HG03565 (cell line): ENCODE results near the gene XK.
"Not testable (repeated sequence)": the region's sequence is repeated elsewhere in the genome, so short reads cannot be mapped to it uniquely, and the experiment has no call there.

Source experiments
- ATAC-seq: cut with Tn5 transposase; IDR thresholded peaks from one replicate; pipeline ENCODE4 v1.9.1; 2021; ENCODE audit warnings: mild to moderate bottlenecking, moderate library complexity; ENCODE audit not compliant: unreplicated experiment

XK gene, protein sequence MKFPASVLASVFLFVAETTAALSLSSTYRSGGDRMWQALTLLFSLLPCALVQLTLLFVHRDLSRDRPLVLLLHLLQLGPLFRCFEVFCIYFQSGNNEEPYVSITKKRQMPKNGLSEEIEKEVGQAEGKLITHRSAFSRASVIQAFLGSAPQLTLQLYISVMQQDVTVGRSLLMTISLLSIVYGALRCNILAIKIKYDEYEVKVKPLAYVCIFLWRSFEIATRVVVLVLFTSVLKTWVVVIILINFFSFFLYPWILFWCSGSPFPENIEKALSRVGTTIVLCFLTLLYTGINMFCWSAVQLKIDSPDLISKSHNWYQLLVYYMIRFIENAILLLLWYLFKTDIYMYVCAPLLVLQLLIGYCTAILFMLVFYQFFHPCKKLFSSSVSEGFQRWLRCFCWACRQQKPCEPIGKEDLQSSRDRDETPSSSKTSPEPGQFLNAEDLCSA

DNA sequence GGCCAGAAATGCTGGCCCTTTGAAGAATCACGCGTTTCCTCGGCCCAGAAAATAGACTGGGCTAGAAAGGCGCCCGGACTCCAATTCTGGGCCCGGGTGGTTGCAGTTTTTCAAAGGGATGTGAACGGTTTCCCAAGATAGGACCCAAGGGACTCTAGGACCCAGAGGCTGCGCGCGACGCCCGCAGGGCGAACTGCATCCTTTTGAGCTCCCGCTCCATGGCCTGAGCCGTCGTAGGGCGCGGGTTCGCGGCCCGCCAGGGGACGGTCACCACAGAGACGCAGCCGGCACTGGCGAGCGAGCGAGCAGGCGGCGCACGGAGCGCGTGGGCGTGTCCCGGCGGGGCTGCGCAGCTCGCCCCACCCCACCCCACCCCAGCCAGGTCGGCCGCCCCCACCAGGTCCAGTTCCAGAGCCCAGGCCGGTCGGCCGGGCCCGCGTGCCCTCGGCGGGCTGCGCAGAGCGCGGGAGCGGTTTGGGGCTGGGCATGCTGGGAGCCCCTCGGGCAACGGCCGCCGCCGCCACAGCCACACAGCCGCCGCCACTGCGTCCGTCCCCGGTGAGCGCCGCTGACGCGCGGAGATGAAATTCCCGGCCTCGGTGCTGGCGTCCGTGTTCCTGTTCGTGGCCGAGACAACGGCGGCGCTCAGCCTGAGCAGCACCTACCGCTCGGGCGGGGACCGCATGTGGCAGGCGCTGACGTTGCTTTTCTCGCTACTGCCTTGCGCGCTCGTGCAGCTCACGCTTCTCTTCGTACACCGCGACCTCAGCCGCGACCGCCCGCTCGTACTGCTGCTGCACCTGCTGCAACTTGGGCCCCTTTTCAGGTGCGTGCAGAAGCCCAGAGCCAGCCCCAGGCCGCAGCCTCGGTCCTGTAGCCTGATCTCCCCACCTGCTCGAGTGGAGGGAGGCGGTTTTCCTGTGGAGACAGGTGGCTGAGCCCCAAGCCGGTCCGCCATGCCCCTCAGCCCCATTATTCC, at the start of gene XK:
TSS of gene XK (plus strand) at position 411 of the 979 bp plus-strand sequence. CDS start at position 582, 171 bp downstream.
- ATAC-seq = peak; percentile 75

DNA sequence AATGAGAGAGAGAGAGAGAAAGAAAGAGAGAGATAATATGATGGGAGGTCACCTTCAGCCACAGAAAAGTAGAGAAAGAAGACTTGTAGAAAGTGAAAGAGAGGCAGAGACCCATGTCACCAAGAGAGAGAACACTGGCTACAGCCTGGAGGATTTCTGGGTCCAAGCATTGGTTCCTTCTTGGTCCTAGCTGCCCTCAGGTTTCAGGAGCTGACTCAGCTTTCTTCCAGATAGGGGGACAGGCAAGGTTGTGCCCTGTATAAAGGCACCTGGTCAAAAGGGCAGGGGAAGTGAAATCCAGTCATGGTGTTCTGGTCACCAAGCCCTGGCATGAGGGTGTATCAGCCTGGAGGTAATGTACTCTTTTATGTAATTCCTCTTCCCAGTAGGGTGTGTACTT, 47.5 kb upstream of the XK start:
- no peak for ATAC-seq

DNA sequence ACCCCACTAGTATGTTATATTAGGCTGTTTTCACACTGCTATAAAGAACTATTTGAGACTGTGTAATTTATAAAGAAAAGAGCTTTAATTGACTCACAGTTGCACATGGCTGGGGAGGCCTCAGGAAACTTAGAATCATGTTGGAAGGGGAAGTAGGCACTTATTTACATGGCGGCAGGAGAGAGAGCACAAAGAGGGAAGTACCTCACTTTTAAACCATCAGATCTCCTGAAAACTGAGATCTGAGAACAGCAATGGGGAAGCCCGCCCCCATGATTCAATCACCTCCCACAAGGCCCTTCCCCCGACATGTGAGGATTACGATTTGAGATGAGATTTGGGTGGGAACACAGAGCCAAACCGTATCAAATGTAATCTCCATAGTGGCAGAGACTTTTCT, 45.4 kb upstream of the XK start:
- no peak for ATAC-seq

DNA sequence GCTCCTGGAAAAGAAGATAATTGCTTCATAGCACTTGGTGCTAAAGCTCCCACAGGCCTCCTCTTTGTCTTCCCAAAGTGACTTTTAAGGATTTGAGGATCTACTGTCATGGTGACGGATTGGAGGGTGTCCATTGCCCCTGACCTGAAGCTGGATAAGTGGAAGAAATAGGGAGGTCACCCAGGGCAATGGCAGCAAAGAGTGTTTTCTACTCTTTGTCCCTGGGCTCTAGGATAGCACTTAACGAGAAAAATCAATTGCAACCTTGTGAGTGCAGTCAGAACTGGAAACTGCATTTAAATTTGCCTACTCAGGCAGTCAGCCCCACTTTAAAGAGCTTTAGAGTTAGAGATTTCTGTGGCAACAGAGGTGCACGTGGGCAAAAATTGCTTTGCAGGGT, 43.7 kb upstream of the XK start:
- no peak for ATAC-seq

DNA sequence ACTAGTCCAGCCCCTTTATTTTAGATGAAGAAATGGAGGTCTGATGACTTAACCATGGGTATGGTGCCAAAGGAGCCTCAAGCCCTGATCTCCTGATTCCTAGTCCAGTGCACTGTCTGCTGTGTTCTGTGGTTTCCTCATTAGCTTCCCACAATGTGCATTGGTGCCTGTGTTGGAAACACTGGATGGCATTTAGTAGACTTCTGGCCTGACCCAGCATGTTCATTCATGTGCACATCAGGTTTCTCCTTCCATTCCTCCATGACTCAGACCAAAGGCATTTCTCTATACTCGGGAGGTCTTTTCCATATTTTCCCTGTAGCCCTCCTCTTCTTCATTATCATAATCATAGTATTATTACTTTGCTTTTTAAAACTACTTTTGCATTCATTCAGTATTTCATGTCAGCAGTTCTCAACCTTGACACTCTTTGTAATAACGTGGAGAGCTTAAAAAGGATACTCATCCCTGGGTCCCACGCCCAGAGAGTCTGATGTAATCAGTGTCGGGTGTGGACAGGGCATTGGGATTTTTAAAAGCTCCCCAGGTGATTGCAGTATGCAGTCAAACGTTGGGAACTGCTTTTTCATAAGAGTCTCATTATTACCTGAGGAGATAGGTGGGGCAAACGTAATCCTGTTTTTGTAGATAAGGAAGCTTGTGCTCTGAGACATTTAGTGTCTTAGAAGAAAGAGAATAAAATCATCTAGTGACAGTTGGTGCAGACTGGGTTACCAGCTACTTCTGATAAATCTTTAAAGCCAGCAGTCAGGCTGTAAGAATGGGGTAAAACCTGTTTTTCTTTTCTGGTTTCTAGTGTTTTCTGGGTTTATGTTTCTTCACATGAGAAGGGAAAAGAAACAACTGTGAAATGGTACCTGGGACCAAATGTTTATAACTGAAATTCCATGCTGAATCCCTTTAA, 40.9 kb upstream of the XK start:
- no peak for ATAC-seq

DNA sequence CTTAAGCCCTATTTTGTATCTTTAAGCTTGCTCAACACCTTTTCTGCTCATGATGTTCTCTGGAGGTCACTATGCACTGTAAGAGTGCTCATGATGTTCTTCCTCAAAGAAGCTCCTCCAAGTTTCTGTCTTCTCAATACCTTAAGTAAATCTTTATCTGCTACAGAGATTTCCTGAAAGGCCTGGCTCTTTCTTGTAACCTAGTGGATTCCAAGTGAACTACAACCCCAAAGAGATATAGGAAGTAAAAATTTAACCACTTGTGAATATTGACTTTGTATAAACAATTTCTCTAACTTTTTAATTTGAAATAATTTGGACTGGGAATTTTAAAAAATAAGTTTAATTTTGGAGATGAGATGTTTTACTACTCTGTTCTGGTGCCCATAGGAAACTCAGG, 39.3 kb upstream of the XK start:
- ATAC-seq = no peak

DNA sequence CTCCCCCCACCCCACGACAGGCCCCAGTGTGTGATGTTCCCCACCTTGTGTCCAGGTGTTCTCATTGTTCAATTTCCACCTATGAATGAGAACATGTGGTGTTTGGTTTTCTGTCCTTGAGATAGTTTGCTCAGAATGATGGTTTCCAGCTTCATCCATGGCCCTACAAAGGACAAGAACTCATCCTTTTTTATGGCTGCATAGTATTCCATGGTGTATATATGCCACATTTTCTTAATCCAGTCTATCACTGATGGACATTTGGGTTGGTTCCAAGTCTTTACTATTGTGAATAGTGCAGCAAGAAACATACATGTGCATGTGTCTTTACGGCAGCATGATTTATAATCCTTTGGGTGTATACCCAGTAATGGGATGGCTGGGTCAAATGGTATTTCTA, 34.7 kb upstream of the XK start:
- ATAC-seq = not testable (repeated sequence)

DNA sequence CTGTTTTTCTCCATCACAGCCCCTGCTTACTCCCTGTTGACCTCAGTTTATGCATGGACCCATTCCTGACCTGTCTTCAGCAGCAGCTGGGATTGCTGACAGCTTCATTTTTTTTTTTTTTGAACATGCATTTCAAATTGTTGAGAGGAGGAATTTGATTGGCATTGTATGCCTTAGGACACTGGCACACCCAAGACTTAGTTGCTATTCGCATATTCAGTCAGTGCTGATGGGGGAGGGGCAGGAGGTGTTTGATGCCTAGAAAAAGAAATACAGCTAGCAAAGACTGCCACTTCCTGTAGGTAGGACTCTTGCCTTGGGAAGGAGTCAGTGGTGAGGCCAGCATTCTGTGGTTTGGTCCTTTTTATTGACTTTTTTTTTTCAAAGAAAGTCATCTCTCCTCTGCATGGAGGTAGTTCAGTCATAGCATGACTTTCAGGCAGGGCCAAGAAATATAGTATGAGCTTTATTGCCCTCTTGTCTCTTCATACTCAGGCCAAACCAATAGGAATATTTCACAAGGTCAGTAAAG, 33.6 kb upstream of the XK start:
- ATAC-seq = no peak

DNA sequence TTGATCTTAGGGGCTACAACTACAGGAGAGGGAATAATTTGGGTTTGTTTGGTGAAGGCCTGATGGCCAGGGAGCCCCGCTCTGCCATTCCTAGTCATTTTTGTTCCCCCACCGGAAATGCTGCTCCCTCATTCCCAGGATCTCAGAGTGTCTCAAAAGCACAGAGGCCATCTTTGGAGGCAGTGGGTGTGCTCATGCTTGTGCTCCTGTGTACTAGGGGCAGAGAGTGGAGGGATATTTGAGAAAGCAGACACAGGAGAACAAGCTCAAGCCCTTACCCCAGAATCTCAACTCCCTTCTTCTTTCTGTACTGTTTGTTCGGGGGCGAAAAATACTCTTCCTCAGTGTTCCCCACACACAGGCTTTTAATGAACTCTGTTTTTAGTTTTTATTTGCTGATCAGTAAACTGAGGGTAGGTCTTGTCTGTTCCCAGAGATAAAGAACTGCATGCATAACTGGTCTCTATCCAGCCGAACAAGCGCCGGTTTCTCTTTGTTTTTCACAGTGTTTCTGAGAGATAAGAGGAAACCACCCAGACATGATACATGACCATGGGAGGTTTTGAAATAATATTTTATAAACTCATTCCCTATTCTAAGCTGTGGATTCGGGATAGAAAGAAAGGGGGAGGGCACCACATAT, 32.9 kb upstream of the XK start:
- no peak for ATAC-seq

DNA sequence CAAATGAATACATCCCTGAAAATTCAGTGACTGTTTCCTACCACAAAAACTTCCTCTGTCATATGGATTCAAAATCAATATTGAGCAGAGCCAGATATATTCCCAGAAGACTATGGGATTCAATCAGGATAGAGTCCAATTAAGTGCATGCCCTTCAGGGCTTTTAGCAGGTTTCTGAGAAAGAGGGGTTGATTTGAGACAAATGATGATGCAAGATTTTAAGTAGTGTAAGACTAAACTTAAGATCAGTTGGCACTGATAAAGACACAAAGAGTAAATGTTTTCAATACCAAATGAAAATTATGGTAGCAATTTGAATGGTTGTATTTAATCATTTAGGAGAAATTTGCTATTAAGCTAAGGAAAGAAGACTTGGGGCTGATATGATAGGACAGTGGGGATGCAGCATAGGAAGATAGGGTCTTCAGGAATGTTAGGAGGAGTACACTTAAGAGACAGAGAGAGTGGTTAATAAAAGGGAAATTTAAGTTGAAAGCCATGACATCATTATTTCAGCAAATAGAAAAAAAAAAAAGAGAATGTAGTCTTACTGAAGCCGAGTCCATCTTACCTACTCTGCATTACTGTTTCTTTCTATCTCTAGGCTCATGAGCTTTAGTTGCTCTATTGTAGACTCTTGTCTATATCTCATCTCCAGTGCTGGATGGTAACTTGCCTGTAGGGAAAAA, 32.0 kb upstream of the XK start:
- ATAC-seq = no peak

DNA sequence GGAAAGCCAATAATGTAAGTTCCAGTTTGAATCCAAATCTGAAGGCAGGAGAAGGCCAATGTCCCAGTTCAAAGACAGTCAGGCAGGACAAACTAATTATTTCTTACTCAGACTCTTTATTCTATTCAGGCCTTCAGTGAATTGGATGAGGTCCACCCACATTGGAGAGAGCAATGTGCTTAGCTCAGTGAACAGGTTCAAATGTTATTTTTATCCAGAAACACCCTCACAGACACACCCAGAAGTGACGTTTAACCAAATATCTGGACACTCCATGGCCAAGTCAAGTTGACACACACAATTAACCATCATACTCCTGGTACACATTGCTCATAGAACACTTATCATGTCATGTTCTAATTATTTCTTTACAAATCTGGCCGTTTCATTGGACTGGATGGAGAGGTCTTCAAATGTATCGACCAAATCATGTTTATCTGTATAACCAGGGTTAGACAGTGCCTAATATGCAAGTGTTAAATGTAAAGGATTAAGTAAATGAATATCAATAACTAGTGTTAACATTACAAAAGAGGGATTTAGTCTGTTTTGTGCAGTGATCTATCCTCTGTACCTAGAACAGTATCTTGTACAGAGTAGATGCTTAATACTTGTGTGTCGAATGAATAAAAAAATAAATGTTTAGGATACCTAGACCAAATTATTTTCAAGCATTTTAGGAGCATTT, 27.1 kb upstream of the XK start:
- no peak for ATAC-seq

DNA sequence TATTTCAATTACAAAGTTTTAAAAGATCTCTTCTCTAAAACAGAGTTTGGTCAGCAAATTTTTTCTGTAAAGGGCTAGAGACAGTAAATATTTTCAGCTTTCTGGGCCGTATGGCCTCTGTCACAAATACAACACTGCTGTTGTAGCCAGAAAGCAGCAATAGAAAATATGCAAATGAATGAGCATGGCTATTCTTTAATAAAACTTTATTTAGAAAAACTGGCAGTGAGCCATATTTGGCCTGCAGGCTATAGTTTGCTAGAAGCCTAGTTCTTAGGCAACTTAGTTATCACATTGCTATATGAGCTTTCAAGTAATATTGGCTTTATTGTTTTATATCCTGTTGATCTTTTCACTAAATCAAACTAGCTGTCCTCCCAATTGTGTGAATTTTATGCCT, 26.5 kb upstream of the XK start:
- no peak for ATAC-seq

DNA sequence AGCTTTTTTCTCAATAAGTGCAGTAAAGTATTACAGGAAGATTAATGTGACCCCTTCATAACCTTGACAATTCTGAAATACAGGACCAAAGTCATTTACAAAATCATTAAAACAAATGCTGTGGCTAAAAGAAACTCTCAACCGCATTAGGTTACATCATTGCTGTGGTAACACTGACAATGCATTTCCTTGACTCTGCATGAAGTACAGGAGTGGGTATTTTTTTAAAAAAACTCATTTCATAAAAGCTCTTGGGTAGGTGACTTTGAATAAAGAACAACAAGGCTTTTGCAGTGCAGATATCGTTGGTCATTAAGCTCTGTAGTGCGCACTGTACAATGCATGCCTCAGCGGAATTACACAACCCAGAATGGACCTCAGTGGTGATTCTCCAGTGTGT, 23.4 kb upstream of the XK start:
- no peak for ATAC-seq

DNA sequence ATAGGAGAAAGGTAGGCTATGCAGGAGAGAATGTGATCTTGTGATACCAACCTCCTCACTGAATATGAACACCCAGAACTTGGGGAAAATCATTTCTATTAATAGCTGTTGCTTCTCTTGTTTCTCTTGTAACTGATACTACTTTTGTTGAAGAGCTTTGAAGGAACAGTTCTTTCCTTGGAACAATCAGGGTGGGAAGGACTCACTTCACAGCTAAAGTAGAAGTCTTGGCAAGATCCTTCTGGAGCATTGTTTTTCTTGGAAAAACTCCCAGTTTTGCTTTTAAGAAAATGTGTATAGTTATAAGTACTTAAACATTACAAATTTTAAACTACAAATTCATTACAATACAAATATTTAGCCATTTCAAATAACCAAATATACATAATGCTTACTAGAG, 19.1 kb upstream of the XK start:
- no peak for ATAC-seq

DNA sequence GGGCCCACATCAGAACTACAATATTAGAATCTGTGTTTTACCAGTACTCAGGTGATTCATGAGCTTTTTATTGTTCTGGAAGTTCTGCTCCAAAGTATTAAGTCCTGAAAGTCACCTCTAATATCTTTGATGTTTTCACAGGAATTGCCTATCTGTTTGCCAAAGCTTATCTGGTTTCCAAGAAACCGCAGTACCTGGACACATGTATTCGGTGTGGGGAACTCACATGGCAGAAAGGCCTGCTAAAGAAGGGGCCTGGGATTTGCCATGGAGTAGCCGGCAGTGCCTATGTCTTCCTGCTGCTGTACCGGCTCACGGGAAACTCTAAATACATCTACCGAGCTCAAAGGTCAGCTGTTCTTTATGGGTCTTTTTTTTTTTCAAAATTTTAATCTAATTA, 18.4 kb upstream of the XK start:
- ATAC-seq = no peak

DNA sequence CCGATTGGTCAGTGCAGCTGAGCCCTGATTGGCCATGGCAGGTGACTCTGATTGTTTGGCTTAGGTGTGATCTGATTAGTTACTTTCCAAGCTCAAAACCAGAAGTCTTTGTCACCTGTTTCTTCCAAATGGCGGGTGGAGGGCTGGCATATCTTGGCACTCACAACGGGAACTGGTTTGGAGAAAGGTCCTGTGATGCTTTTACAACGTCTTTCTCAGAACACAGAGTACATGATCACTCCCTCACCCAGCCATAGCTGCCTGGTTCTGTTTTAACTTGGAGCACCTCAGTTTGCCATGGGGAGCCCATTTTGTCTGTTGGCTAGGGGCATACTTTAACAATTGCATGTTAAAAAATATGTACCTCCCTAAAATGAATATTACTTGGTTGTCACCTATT, 13.0 kb upstream of the XK start:
- ATAC-seq = no peak

DNA sequence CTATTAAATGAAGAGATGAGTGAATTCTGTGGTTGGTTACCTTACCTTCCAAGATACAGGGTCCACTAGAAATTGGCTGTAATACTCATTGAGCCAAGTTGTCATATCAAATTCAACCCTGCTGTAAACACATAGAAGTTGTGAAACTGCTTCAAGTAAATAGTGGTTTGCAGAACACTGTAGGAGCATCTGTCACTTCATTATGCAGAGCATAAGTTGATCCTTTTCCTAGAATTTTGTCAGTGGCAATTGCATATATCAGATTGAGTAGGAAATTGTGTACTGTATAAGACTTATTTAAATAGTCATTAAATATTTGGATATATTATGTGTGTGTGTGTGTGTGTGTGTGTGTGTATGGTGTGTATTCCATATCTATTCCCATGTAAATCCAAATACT, 8.8 kb upstream of the XK start:
- ATAC-seq = no peak

DNA sequence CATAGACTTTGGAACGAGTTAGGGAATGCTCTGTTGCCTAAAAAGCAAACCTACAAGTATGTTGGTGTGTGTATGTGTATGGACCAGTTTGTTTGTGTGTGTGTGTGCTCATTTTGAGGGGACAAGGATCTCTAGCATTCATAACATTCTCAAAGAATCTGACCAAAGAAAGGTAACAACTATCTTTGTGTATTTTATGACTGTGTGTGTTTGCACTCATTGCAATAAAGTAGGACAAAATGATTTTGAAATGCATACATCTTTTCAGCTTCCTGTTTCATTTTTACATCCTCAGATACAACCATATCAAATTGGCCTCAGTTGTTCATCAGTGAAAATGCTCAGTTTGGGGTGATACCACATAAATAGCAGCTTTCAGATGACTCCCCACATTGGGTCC, 8.3 kb upstream of the XK start:
- ATAC-seq = no peak

DNA sequence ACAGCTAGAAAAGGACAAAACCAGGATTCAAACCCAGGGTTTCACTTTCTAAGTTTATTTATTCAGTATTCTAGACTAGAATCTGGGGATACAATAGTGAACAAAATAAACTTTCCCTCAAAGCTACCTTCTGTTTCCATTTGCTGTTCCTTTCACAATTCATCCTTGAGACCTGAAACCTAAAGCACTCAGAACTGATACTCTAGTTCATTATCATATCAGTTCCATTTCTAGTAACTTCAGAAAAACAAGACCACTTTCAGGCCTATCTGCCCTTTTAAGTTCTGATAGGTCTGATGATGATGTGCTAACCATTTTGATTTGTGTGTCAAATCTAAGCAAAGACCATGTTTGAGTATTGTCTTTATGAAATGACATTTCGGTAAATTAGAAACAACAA, 7.8 kb upstream of the XK start:
- no peak for ATAC-seq
